H1 (cell line): ENCODE measurements around the gene ZBTB9. TPM values are rescaled to one million over a fixed set of nuclear protein-coding genes. Genes with fewer than 3 reads are reported as not detected.
A peak's percentile ranks its signal among the peaks of the same experiment; 100 is the strongest.

Experiments used
- CTCF ChIA-PET: fragments of 300-600 bp; sonication (Branson Sonifier 250); formaldehyde crosslinking; loops from one replicate; lab custom pipeline; 2021; ENCODE audit not compliant: partially characterized antibody; lab: Charles Lee
- POLR2A ChIA-PET: fragments of 300-600 bp; sonication (Branson Sonifier 250); formaldehyde crosslinking; loops from one replicate; lab custom pipeline; 2021; ENCODE audit warnings: inconsistent platforms; ENCODE audit not compliant: partially characterized antibody; lab: Charles Lee
- DNase-seq, 2 experiments: peaks; one replicate each; pipeline versions ENCODE4 v3.0.0 to v3.0.0-alpha.2; 2010 to 2022; ENCODE audit warnings: low spot score in 2 of 2, low read depth in 1 of 2, mixed read lengths in 1 of 2
- FAIRE-seq: peaks from 2 replicates; lab custom pipeline; 2011; peaks lifted over from hg19 to GRCh38; lab: Jason Lieb, UNC
- H2AFZ ChIP-seq: 2 replicates; pipeline ENCODE4 v1.8.1; 2012; ENCODE audit warnings: low read length, inconsistent platforms
- H2AK5ac ChIP-seq: 2 replicates; pipeline ENCODE4 v1.6.1; 2013; ENCODE audit warnings: low read depth, low read length
- H2BK120ac ChIP-seq: replicated peaks from 2 replicates; pipeline ENCODE3; 2013; ENCODE audit warnings: low read depth, low read length, inconsistent platforms
- H2BK12ac ChIP-seq: 2 replicates; pipeline ENCODE4 v1.6.1; 2013; ENCODE audit warnings: low read depth, low read length
- H2BK15ac ChIP-seq: 2 replicates; pipeline ENCODE4 v1.6.1; 2013; ENCODE audit warnings: low read length
- H2BK20ac ChIP-seq: 2 replicates; pipeline ENCODE4 v1.6.1; 2013; ENCODE audit warnings: low read length
- H2BK5ac ChIP-seq: 2 replicates; pipeline ENCODE4 v1.6.1; 2013; ENCODE audit warnings: low read depth, low read length
- H3K14ac ChIP-seq: 2 replicates; pipeline ENCODE4 v1.6.1; 2013; ENCODE audit warnings: inconsistent platforms; ENCODE audit not compliant: insufficient read length
- H3K18ac ChIP-seq: 2 replicates; pipeline ENCODE4 v1.6.1; 2013; ENCODE audit warnings: low read length; ENCODE audit errors: extremely low read depth
- H3K23ac ChIP-seq: 2 replicates; pipeline ENCODE4 v1.6.1; 2013; ENCODE audit warnings: inconsistent platforms; ENCODE audit not compliant: insufficient read length
- H3K23me2 ChIP-seq: 2 replicates; pipeline ENCODE4 v1.6.1; 2013; ENCODE audit warnings: low read depth, low read length
- H3K27ac ChIP-seq: 2 replicates; pipeline ENCODE4 v1.6.1; 2011; ENCODE audit warnings: low read depth, low read length, inconsistent platforms
- H3K27me3 ChIP-seq, 4 experiments: replicated peaks in 1 of 4; 1 replicate in 1 of 4; 2 replicates in 3 of 4; pipeline versions ENCODE4 v1.6.1 to v1.8.1; 2011 to 2013; ENCODE audit warnings: low read length in 3 of 4, mild to moderate bottlenecking in 3 of 4, inconsistent platforms in 2 of 4, mixed read lengths in 2 of 4, moderate library complexity in 1 of 4; ENCODE audit not compliant: control insufficient read depth in 3 of 4, insufficient read depth in 3 of 4; ENCODE audit errors: extremely low read depth in 1 of 4
- H3K36me3 ChIP-seq, 4 experiments: 2 replicates each; pipeline versions ENCODE4 v1.6.1 to v1.8.1; 2011 to 2013; ENCODE audit warnings: mild to moderate bottlenecking in 4 of 4, low read length in 3 of 4, moderate library complexity in 2 of 4, control low read depth in 1 of 4, inconsistent platforms in 1 of 4; ENCODE audit not compliant: insufficient read depth in 4 of 4, control insufficient read depth in 2 of 4
- H3K4ac ChIP-seq: replicated peaks from 2 replicates; pipeline ENCODE3; 2013; ENCODE audit warnings: low read length, low read depth, mixed read lengths, inconsistent platforms; ENCODE audit not compliant: insufficient read length
- H3K4me1 ChIP-seq, 4 experiments: replicated peaks in 1 of 4; 1 replicate in 1 of 4; 2 replicates in 3 of 4; pipeline versions ENCODE4 v1.6.1 to v1.8.1; 2011 to 2013; ENCODE audit warnings: low read length in 3 of 4, inconsistent platforms in 2 of 4, mixed read lengths in 1 of 4; ENCODE audit not compliant: insufficient read depth in 4 of 4, control insufficient read depth in 3 of 4
- H3K4me2 ChIP-seq, 2 experiments: 2 replicates each; pipeline versions ENCODE4 v1.6.1 to v1.8.1; 2011 to 2013; ENCODE audit warnings: low read depth in 2 of 2, low read length in 2 of 2, control low read depth in 1 of 2, inconsistent platforms in 1 of 2, mild to moderate bottlenecking in 1 of 2; ENCODE audit not compliant: insufficient read depth in 1 of 2
- H3K4me3 ChIP-seq, 4 experiments: fragments of 200-600, 300-600 bp in 1 of 4; sonication (generic), shearing (Covaris generic), sonication (Bioruptor Twin) in 1 of 4; 2 replicates each; pipeline versions ENCODE4 v1.5.1 to v1.8.1; 2011 to 2016; ENCODE audit warnings: low read length in 4 of 4, low read depth in 3 of 4, control low read depth in 2 of 4, inconsistent platforms in 2 of 4, mild to moderate bottlenecking in 2 of 4, mixed read lengths in 1 of 4, moderate library complexity in 1 of 4; ENCODE audit not compliant: insufficient read depth in 2 of 4; ENCODE audit errors: extremely low read depth in 1 of 4
- H3K56ac ChIP-seq: replicated peaks from 2 replicates; pipeline ENCODE3; 2013; ENCODE audit warnings: low read depth, mild to moderate bottlenecking, mixed read lengths, low read length, inconsistent platforms; ENCODE audit not compliant: insufficient read length
- H3K79me1 ChIP-seq: 2 replicates; pipeline ENCODE4 v1.6.1; 2013; ENCODE audit warnings: low read depth, low read length, control low read depth
- H3K79me2 ChIP-seq, 2 experiments: 2 replicates each; pipeline versions ENCODE4 v1.6.1 to v1.8.1; 2012 to 2013; ENCODE audit warnings: low read length in 2 of 2, mild to moderate bottlenecking in 2 of 2, inconsistent platforms in 1 of 2; ENCODE audit not compliant: insufficient read depth in 2 of 2, control insufficient read depth in 1 of 2
- H3K9ac ChIP-seq, 4 experiments: replicated peaks in 1 of 4; 1 replicate in 1 of 4; 2 replicates in 3 of 4; pipeline versions ENCODE4 v1.6.1 to v1.8.1; 2011 to 2013; ENCODE audit warnings: low read depth in 3 of 4, low read length in 3 of 4, control low read depth in 2 of 4, mild to moderate bottlenecking in 2 of 4, moderate library complexity in 2 of 4, inconsistent platforms in 1 of 4; ENCODE audit errors: extremely low read depth in 1 of 4
- H3K9me3 ChIP-seq, 2 experiments: 2 replicates each; pipeline versions ENCODE4 v1.6.1 to v1.8.1; 2012 to 2013; ENCODE audit warnings: mild to moderate bottlenecking in 2 of 2, moderate library complexity in 2 of 2, control low read depth in 1 of 2, inconsistent platforms in 1 of 2, low read depth in 1 of 2, low read length in 1 of 2, mixed read lengths in 1 of 2; ENCODE audit not compliant: insufficient read depth in 2 of 2
- H4K20me1 ChIP-seq, 2 experiments: replicated peaks in 1 of 2; 2 replicates each; pipeline versions ENCODE3 to v1.8.1; 2011 to 2013; ENCODE audit warnings: inconsistent platforms in 2 of 2, low read length in 2 of 2, mild to moderate bottlenecking in 1 of 2; ENCODE audit not compliant: insufficient read depth in 2 of 2, control insufficient read depth in 1 of 2
- H4K5ac ChIP-seq: 2 replicates; pipeline ENCODE4 v1.6.1; 2013; ENCODE audit warnings: low read length, low read depth, mixed read lengths, inconsistent platforms; ENCODE audit not compliant: insufficient read length
- H4K8ac ChIP-seq: 2 replicates; pipeline ENCODE4 v1.8.0; 2013; ENCODE audit warnings: mild to moderate bottlenecking, moderate library complexity, low read length, inconsistent platforms; ENCODE audit not compliant: insufficient read depth; ENCODE audit errors: extremely low read depth
- H4K91ac ChIP-seq: replicated peaks from 2 replicates; pipeline ENCODE3; 2013; ENCODE audit warnings: low read length, mixed read lengths, inconsistent platforms; ENCODE audit not compliant: insufficient read length
- CBX5 ChIP-seq: fragments of 300-800, 300-1000 bp; sonication (generic); IDR thresholded peaks from 2 replicates; pipeline ENCODE4 v1.7.1; 2016; ENCODE audit warnings: antibody characterized with exemption, low read length, low read depth
- CREB1 ChIP-seq: IDR thresholded peaks from 2 replicates; pipeline ENCODE4 v1.6.1; 2012; ENCODE audit warnings: inconsistent platforms
- EGR1 ChIP-seq: IDR thresholded peaks from 2 replicates; pipeline ENCODE4 v1.6.1; 2011; ENCODE audit warnings: low read depth, low read length, borderline replicate concordance
- EP300 ChIP-seq, 2 experiments: IDR thresholded peaks; 1 replicate in 1 of 2; 2 replicates in 1 of 2; pipeline ENCODE4 v1.6.1; 2011 to 2012; ENCODE audit warnings: low read depth in 2 of 2, low read length in 2 of 2, mild to moderate bottlenecking in 2 of 2, borderline replicate concordance in 1 of 2, inconsistent platforms in 1 of 2, moderate library complexity in 1 of 2
- GABPA ChIP-seq: IDR thresholded peaks from 2 replicates; pipeline ENCODE4 v1.6.1; 2011; ENCODE audit warnings: mild to moderate bottlenecking, low read length, moderate library complexity, borderline replicate concordance; ENCODE audit not compliant: insufficient read depth
- HDAC6 ChIP-seq: IDR thresholded peaks from one replicate; pipeline ENCODE4 v1.7.1; 2012; ENCODE audit warnings: low read depth, mild to moderate bottlenecking, inconsistent platforms, low read length, moderate library complexity
- JUND ChIP-seq: IDR thresholded peaks from 2 replicates; pipeline ENCODE4 v1.6.1; 2011; ENCODE audit warnings: mild to moderate bottlenecking, improper control_type of control experiment, low read length
- POLR2AphosphoS5 ChIP-seq: IDR thresholded peaks from 2 replicates; pipeline ENCODE4 v1.6.1; 2011; ENCODE audit warnings: low read depth, low read length
- RBBP5 ChIP-seq: IDR thresholded peaks from 2 replicates; pipeline ENCODE4 v1.7.1; 2012; ENCODE audit warnings: low read depth, mild to moderate bottlenecking, inconsistent platforms, low read length, moderate library complexity, borderline replicate concordance
- SRF ChIP-seq: IDR thresholded peaks from 2 replicates; pipeline ENCODE4 v1.6.1; 2011; ENCODE audit warnings: mild to moderate bottlenecking, low read depth, low read length, moderate library complexity
- TBP ChIP-seq: IDR thresholded peaks from 2 replicates; pipeline ENCODE4 v1.6.1; 2011; ENCODE audit warnings: low read depth, low read length, improper control_type of control experiment
- TEAD4 ChIP-seq: IDR thresholded peaks from 2 replicates; pipeline ENCODE4 v1.6.1; 2012; ENCODE audit warnings: low read depth, low read length, inconsistent platforms, mixed read lengths
- WGBS, 2 experiments: shearing (Covaris generic) in 1 of 2; methylation state at CpG; one replicate each; pipeline versions ENCODE4 v1.1.6 to v1.1.7; 2013 to 2015; ENCODE audit warnings: low lambda C conversion rate in 2 of 2, mixed read lengths in 2 of 2, inconsistent platforms in 1 of 2, low coverage in 1 of 2, missing lambda C conversion rate in 1 of 2; ENCODE audit not compliant: insufficient replicate concordance in 2 of 2, insufficient coverage in 1 of 2, insufficient read length in 1 of 2; ENCODE audit errors: extremely low coverage in 1 of 2, missing lambda C conversion rate in 1 of 2; 5-methylcytosine and 5-hydroxymethylcytosine counted together
- polyA plus RNA-seq, 7 experiments: library from polyadenylated mRNA; depleted of rRNA in 3 of 7; stranded (reverse) in 5 of 7; unstranded in 2 of 7; fragments of >200 nt in 5 of 7; fragments of 200-250 nt in 2 of 7; gene quantifications; 1 replicate in 5 of 7; 2 replicates in 1 of 7; 4 replicates in 1 of 7; pipeline versions ENCODE4 v1.2.1 to v1.2.3, GENCODE V29; 2011 to 2013; ENCODE audit warnings: missing spikeins in 2 of 7, mixed read lengths in 2 of 7
- total RNA-seq: library from RNA; stranded (reverse); fragmentation: NEBNext Ultra II Directional; extraction: Animal tissue kit (Norgen Biotek cat#: 25700); gene quantifications from 2 replicates; pipeline ENCODE4 v1.2.1, GENCODE V29; 2021

The ZBTB9 gene
- total and polyA plus RNA-seq, 2 of the 8 experiments (the other 6 are each of a cell fraction or from before 2014, with no cell fraction given) = 16.9 to 20.2 TPM

GRCh38 chr6:33433544-33434191 is 20.7 kb upstream of the ZBTB9 start:
- 3% methylated on average over 4 of the region's 17 CpGs; no CpG with 5 or more reads in 1 of the 2 experiments for WGBS, 2 experiments
- POLR2A ChIA-PET = interaction anchor here (0.6 to 14.8 kb wide), 12 partner anchors 7 to 138 kb away, joined by 3 to 381 read pairs (median 6); partner anchors contain the start of genes CUTA, SYNGAP1, ZBTB22 and ZBTB9
- Histone ChIP-seq H3K27me3 (no peaks in the 10 kb centered on the region), H4K5ac (peak overlapping the region; percentile 11), H2AFZ (no peak overlapping the region), H3K79me2 (peaks cover 8 to 68% of the 10 kb centered on the region in 2 experiments; a peak in 3 of 4 replicates), H2AK5ac (peak overlapping the region; percentile 66), H3K79me1 (peaks cover 10% of the 10 kb centered on the region), H3K18ac (peak overlapping the region; percentile 71; the same call in 1 of the 2 replicates), H2BK5ac (peak overlapping the region; percentile 93), H3K4ac (peak overlapping the region; percentile 9), H3K36me3 (peaks cover 27 to 37% (median 34%) of the 10 kb centered on the region in 4 experiments), H3K4me1 (peaks cover 11 to 29% (median 21%) of the 10 kb centered on the region in 4 experiments), H3K9me3 (no peaks in the 10 kb centered on the region; a peak in 1 of 4 replicates), H3K23ac (no peak overlapping the region), H4K91ac (peak overlapping the region; percentile 83), H3K4me3 (peak overlapping the region; percentile 31 to 61 (median 56); a peak in 7 of 8 replicates), H3K56ac (no peak overlapping the region), H2BK120ac (no peak overlapping the region), H2BK12ac (peak overlapping the region; percentile 99; the same call in 1 of the 2 replicates), H3K23me2 (peaks cover 21% of the 10 kb centered on the region), H4K20me1 (peaks cover 2 to 14% of the 10 kb centered on the region in 2 experiments), H4K8ac (no peak overlapping the region), H3K14ac (no peak overlapping the region), H2BK20ac (peak overlapping the region; percentile 24; the same call in 1 of the 2 replicates), H2BK15ac (peak overlapping the region; percentile 76; the same call in 1 of the 2 replicates), H3K9ac (peak overlapping the region; percentile 2 to 52 (median 36); a peak in 6 of 7 replicates), H3K27ac (peak overlapping the region; percentile 98), H3K4me2 (peak overlapping the region; percentile 90 to 91)
- DNase-seq (no peak), FAIRE-seq (no peak)
- CTCF ChIA-PET = interaction anchor here (0.9 to 1.7 kb wide), 4 partner anchors 8 to 25 kb away, joined by 3 to 6 read pairs (median 3); no protein-coding TSS in a partner anchor
- peak; percentile 12; the same call in 1 of the 2 replicates for TF ChIP-seq RBBP5
- peak; percentile 53; the same call in 1 of the 2 replicates for TF ChIP-seq TEAD4
- peak; percentile 59; the same call in 1 of the 2 replicates for TF ChIP-seq CREB1
- TF ChIP-seq SRF = no peak
- 0 out of 2 replicates have a peak, but pooled peaks have one; percentile 41 for TF ChIP-seq JUND
- TF ChIP-seq CBX5 = no peak
- no peak for TF ChIP-seq HDAC6
- no peak for TF ChIP-seq EP300 (IDR thresholded peaks at IDR 0.05; ENCODE audit: borderline replicate concordance in 1 of 2, low read depth in 2 of 2, low read length in 2 of 2)
- no peak for TF ChIP-seq EGR1
- TF ChIP-seq TBP = no peak
- no peak for TF ChIP-seq GABPA
- TF ChIP-seq POLR2AphosphoS5 = peak; percentile 62
